ENCODE results near the gene NRIP3.

GRCh38 chr11:8934742-8935488 is 68.9 kb downstream of the NRIP3 start:
- TF ChIP-seq CTCF (IDR thresholded peaks at IDR 0.05), result no peak
- TF ChIP-seq REST (IDR thresholded peaks at IDR 0.05; ENCODE audit: insufficient read depth in 1 of 2, low read depth in 2 of 2, low read length in 1 of 2), result no peak
- no peak for TF ChIP-seq SIN3A (IDR thresholded peaks at IDR 0.05; ENCODE audit: borderline replicate concordance, insufficient read depth, low read depth, low read length)
- no peak for TF ChIP-seq POLR2AphosphoS5 (IDR thresholded peaks at IDR 0.05; ENCODE audit: low read depth, low read length)
- TF ChIP-seq TCF7L2 (IDR thresholded peaks at IDR 0.05; ENCODE audit: low read depth, low read length), result no peak

Measured in Panc1 (cell line).